G401.6 (cell line): ENCODE data around the gene PKDCC.
"Not testable (repeated sequence)": the region's sequence is repeated elsewhere in the genome, so short reads cannot be mapped to it uniquely, and the experiment has no call there.

Source experiments
- FAIRE-seq: peaks from 2 replicates; lab custom pipeline; 2012; peaks lifted over from hg19 to GRCh38; lab: Jason Lieb, UNC

PKDCC gene

GRCh38 chr2:42030829-42031228, 17.0 kb upstream of the PKDCC start:
- no peak for FAIRE-seq

- FAIRE-seq = no peak
Observed at GRCh38 chr2:42031281-42032223, 16.3 kb upstream of the PKDCC start.

- FAIRE-seq = no peak
Observed at GRCh38 chr2:42032224-42032620, 15.6 kb upstream of the PKDCC start.

- no peak for FAIRE-seq
Observed at GRCh38 chr2:42032745-42033144, 15.1 kb upstream of the PKDCC start.

- FAIRE-seq = not testable (repeated sequence)
Observed at GRCh38 chr2:42034096-42034495, 13.7 kb upstream of the PKDCC start.

GRCh38 chr2:42035241-42035640, 12.6 kb upstream of the PKDCC start:
- no peak for FAIRE-seq

GRCh38 chr2:42036413-42036812, 11.4 kb upstream of the PKDCC start:
- FAIRE-seq = no peak

- no peak for FAIRE-seq
Observed at GRCh38 chr2:42036940-42037339, 10.9 kb upstream of the PKDCC start.

GRCh38 chr2:42040643-42041278, 7.1 kb upstream of the PKDCC start:
- no peak for FAIRE-seq

GRCh38 chr2:42041377-42042127, 6.3 kb upstream of the PKDCC start:
- FAIRE-seq = no peak

GRCh38 chr2:42042631-42043355, 5.0 kb upstream of the PKDCC start:
- no peak for FAIRE-seq

GRCh38 chr2:42043789-42044394, 3.9 kb upstream of the PKDCC start:
- FAIRE-seq = no peak

- no peak for FAIRE-seq
Observed at GRCh38 chr2:42044939-42045338, 2.9 kb upstream of the PKDCC start.

GRCh38 chr2:42045352-42045751, 2.5 kb upstream of the PKDCC start:
- no peak for FAIRE-seq

- FAIRE-seq = no peak
Observed at GRCh38 chr2:42045848-42046748, 1.7 kb upstream of the PKDCC start.

GRCh38 chr2:42046819-42047487, 868 bp upstream of the PKDCC start:
- no peak for FAIRE-seq

GRCh38 chr2:42048299-42049220, 739 bp downstream of the PKDCC start:
- FAIRE-seq = no peak

- FAIRE-seq = no peak
Observed at GRCh38 chr2:42049221-42050009, 1.6 kb downstream of the PKDCC start.
